Measurements from ENCODE around the gene FAM162B.
"Not testable (repeated sequence)": the region's sequence is repeated elsewhere in the genome, so short reads cannot be mapped to it uniquely, and the experiment has no call there.

The FAM162B gene

GRCh38 chr6:116741571-116741970 is 23.9 kb downstream of the FAM162B start:
- TF ChIP-seq PAX5 (IDR thresholded peaks at IDR 0.05; ENCODE audit: insufficient read depth, low read length, severe bottlenecking): no peak
- no peak for FAIRE-seq
- no peak for DNase-seq (ENCODE audit: insufficient read length, low spot score)

GRCh38 chr6:116740486-116740885 is 25.0 kb downstream of the FAM162B start:
- not testable (repeated sequence) for DNase-seq (ENCODE audit: insufficient read length, low spot score); FAIRE-seq

DNA sequence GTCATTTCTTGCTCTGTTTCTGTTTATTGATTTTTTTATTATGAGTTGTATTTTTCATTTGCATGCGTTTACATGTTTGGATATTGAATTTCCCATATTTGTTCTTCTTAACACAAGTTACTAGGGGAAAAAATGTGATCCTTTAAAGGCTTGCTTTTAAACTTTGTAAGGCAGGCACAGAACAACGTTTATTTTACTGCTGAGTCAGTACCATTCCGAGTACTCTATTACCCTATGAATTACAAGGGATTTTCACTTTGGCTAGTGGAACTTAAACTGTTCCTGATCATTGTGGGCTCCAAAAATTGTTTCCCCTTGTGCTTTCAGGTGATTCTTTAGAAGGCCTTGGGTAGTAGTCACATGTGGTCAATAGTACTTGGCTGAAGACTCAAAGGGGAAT is 28.5 kb downstream of the FAM162B start:
- TF ChIP-seq TAF1 (IDR thresholded peaks at IDR 0.05; ENCODE audit: low read depth, low read length): no peak
- TF ChIP-seq POLR2AphosphoS5 (IDR thresholded peaks at IDR 0.05; ENCODE audit: low read depth, low read length): no peak
- no peak for TF ChIP-seq PAX5 (IDR thresholded peaks at IDR 0.05; ENCODE audit: insufficient read depth, low read length, severe bottlenecking)
- TF ChIP-seq POU2F2 (IDR thresholded peaks at IDR 0.05; ENCODE audit: low read depth, low read length): no peak
- no peak for TF ChIP-seq POLR2A (IDR thresholded peaks at IDR 0.05; ENCODE audit: low read depth, low read length)
- TF ChIP-seq SPI1 (IDR thresholded peaks at IDR 0.05; ENCODE audit: low read depth, low read length): no peak
- no peak for FAIRE-seq
- DNase-seq (ENCODE audit: insufficient read length, low spot score): no peak

- no peak for TF ChIP-seq PAX5 (IDR thresholded peaks at IDR 0.05; ENCODE audit: insufficient read depth, low read length, severe bottlenecking)
- DNase-seq (ENCODE audit: insufficient read length, low spot score) (no peak), FAIRE-seq (no peak)
These were observed 35.0 kb downstream of the FAM162B start for GRCh38 chr6:116730513-116730912.

GRCh38 chr6:116726947-116727346 is 38.6 kb downstream of the FAM162B start:
- DNase-seq (ENCODE audit: insufficient read length, low spot score) (no peak), FAIRE-seq (no peak)
- TF ChIP-seq SPI1 (IDR thresholded peaks at IDR 0.05; ENCODE audit: low read depth, low read length) (no peak), POLR2A (IDR thresholded peaks at IDR 0.05; ENCODE audit: low read depth, low read length) (no peak), PAX5 (IDR thresholded peaks at IDR 0.05; ENCODE audit: insufficient read depth, low read length, severe bottlenecking) (no peak), POU2F2 (IDR thresholded peaks at IDR 0.05; ENCODE audit: low read depth, low read length) (no peak), TAF1 (IDR thresholded peaks at IDR 0.05; ENCODE audit: low read depth, low read length) (no peak), POLR2AphosphoS5 (IDR thresholded peaks at IDR 0.05; ENCODE audit: low read depth, low read length) (no peak)

GRCh38 chr6:116714761-116715160 is 50.8 kb downstream of the FAM162B start:
- DNase-seq (ENCODE audit: insufficient read length, low spot score): no peak
- TF ChIP-seq PAX5 (IDR thresholded peaks at IDR 0.05; ENCODE audit: insufficient read depth, low read length, severe bottlenecking) (no peak), POU2F2 (IDR thresholded peaks at IDR 0.05; ENCODE audit: low read depth, low read length) (no peak), POLR2AphosphoS5 (IDR thresholded peaks at IDR 0.05; ENCODE audit: low read depth, low read length) (no peak), TAF1 (IDR thresholded peaks at IDR 0.05; ENCODE audit: low read depth, low read length) (no peak), POLR2A (IDR thresholded peaks at IDR 0.05; ENCODE audit: low read depth, low read length) (no peak), SPI1 (IDR thresholded peaks at IDR 0.05; ENCODE audit: low read depth, low read length) (no peak)
- FAIRE-seq: no peak

- TF ChIP-seq POU2F2 (IDR thresholded peaks at IDR 0.05; ENCODE audit: low read depth, low read length): no peak
- TF ChIP-seq TAF1 (IDR thresholded peaks at IDR 0.05; ENCODE audit: low read depth, low read length): no peak
- TF ChIP-seq POLR2AphosphoS5 (IDR thresholded peaks at IDR 0.05; ENCODE audit: low read depth, low read length): no peak
- TF ChIP-seq SPI1 (IDR thresholded peaks at IDR 0.05; ENCODE audit: low read depth, low read length): no peak
- DNase-seq (ENCODE audit: insufficient read length, low spot score): no peak
- FAIRE-seq: no peak
These were observed 51.2 kb downstream of the FAM162B start for GRCh38 chr6:116714296-116714695.

DNA sequence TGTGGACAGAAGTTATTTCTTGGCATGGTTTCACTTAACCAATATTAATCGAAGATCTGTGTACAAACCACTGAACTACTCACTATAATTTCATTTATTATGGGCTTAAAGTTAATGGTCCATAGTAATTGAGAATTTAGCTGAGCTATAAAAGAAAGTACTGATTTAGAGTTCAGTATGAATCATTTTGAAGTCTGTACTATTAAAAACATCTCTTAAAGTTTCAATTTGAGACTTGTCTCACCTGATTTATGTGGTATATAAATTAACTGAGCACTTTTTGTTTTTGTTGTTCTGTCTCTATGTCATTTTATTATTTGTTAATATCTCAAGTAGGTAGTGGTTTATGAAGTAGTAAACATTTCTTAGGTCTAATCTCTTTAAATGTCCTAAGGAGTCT is 59.6 kb downstream of the FAM162B start:
- TF ChIP-seq SPI1 (IDR thresholded peaks at IDR 0.05; ENCODE audit: low read depth, low read length): no peak
- no peak for TF ChIP-seq POU2F2 (IDR thresholded peaks at IDR 0.05; ENCODE audit: low read depth, low read length)
- no peak for TF ChIP-seq POLR2AphosphoS5 (IDR thresholded peaks at IDR 0.05; ENCODE audit: low read depth, low read length)
- TF ChIP-seq TAF1 (IDR thresholded peaks at IDR 0.05; ENCODE audit: low read depth, low read length): no peak
- TF ChIP-seq POLR2A (IDR thresholded peaks at IDR 0.05; ENCODE audit: low read depth, low read length): no peak
- TF ChIP-seq PAX5 (IDR thresholded peaks at IDR 0.05; ENCODE audit: insufficient read depth, low read length, severe bottlenecking): no peak
- FAIRE-seq (no peak), DNase-seq (ENCODE audit: insufficient read length, low spot score) (no peak)

DNA sequence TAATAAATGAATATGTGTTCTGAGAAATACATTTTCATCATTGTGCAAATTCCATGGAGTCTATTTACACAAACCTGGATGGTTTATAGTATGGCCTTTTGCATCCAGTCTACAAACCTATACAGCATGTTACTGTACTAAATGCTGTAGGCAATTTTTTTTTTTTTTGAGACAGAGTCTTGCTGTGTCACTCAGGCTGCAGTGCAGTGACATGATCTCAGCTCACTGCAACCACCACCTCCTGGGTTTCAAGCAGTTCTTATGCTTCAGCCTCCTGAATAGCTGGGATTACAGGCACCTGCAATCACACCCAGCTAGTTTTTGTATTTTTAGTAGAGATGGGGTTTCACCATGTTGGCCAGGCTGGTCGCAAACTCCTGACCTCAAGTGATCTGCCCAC is 61.6 kb downstream of the FAM162B start:
- not testable (repeated sequence) for DNase-seq (ENCODE audit: insufficient read length, low spot score); FAIRE-seq
